HL-60/S4 treated with retinoic acid at 250 ng/mL for 4 days and 3 days (cell line): Measurements from ENCODE around the gene FBXL20.

ENCODE experiments used
- in situ Hi-C: fragments of 300-500 bp; cut with MboI; formaldehyde crosslinking; loops from 2 replicates; pipeline ENCODE4 v1.7.0; 2022; ENCODE audit warnings: low sequenced_read_pairs

The FBXL20 gene

GRCh38 chr17:39229274-39229913 is 172.0 kb downstream of the FBXL20 start:
- in situ Hi-C loops: no loop called here

GRCh38 chr17:39227364-39227919 is 174.0 kb downstream of the FBXL20 start:
- in situ Hi-C loops: no loop called here

- in situ Hi-C loops: no loop called here
Measured at GRCh38 chr17:39225959-39226683, 175.3 kb downstream of the FBXL20 start.

GRCh38 chr17:39225308-39225958 is 176.0 kb downstream of the FBXL20 start, which contains the start of gene STAC2:
STAC2 (minus strand) TSS chr17:39225945; CDS start chr17:39225502, 443 bp downstream.
- in situ Hi-C loops: no loop called here

GRCh38 chr17:39224778-39225307 is 176.6 kb downstream of the FBXL20 start:
- in situ Hi-C loops: no loop called here

- in situ Hi-C loops: no loop called here
Measured at GRCh38 chr17:39223907-39224777, 177.3 kb downstream of the FBXL20 start.

GRCh38 chr17:39222866-39223834 is 178.3 kb downstream of the FBXL20 start:
- in situ Hi-C loops: no loop called here

GRCh38 chr17:39222151-39222550 is 179.3 kb downstream of the FBXL20 start:
- in situ Hi-C loops: no loop called here

GRCh38 chr17:39221572-39221971 is 179.9 kb downstream of the FBXL20 start:
- in situ Hi-C loops: no loop called here

- in situ Hi-C loops: no loop called here
Measured at GRCh38 chr17:39219647-39220154, 181.7 kb downstream of the FBXL20 start.

- in situ Hi-C loops: no loop called here
Measured at GRCh38 chr17:39218906-39219305, 182.5 kb downstream of the FBXL20 start.

- in situ Hi-C loops: no loop called here
Measured at GRCh38 chr17:39217734-39218369, 183.6 kb downstream of the FBXL20 start.

GRCh38 chr17:39213852-39214251 is 187.6 kb downstream of the FBXL20 start:
- in situ Hi-C loops: no loop called here

GRCh38 chr17:39212841-39213480 is 188.5 kb downstream of the FBXL20 start:
- in situ Hi-C loops: no loop called here

GRCh38 chr17:39212195-39212810 is 189.1 kb downstream of the FBXL20 start:
- in situ Hi-C loops: no loop called here

GRCh38 chr17:39210093-39210434 is 191.4 kb downstream of the FBXL20 start:
- in situ Hi-C loops: no loop called here

- in situ Hi-C loops: no loop called here
Measured at GRCh38 chr17:39209317-39210092, 191.9 kb downstream of the FBXL20 start.
